ENCODE data around the gene TGM2. TPM values are rescaled to one million over a fixed set of nuclear protein-coding genes. Genes with fewer than 3 reads are reported as not detected.

TGM2 gene
- total RNA-seq, 3 donors from 2014 or later, result 0.52 to 0.71 (median 0.63) TPM

DNA sequence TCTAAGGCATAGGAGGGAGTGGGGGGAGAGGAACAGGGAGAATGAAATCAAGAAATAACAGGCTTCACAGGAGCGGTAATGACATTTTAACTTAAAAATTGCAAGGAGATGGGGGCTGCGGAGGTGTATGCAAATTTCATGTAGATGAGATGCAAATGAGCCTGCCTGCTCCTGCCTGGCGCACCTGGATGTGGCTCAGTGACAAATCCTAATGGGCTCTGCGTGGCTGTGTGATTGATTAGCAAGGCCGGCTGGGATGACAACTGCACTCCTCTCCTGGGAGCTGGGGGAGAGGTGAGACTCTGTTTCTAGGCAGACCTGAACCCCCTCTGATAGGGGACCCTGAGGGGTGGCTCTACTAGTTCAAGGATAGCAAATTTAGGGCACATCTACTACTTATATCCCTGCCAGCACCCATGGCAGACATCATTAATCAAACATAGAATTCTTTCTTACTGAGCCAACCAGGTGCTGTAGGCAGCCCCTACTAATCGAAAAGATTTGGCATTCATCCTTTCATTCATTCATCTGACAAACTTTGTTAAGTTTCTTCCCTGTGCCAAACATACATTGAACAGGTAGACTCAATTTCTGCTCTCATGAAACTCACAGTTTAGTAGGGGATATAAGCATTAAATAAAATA, 38.4 kb upstream of the TGM2 start:
- no peak overlapping the region for H3K4me3 Mint-ChIP-seq
- no peaks in the 10 kb centered on the region for H3K9me3 Mint-ChIP-seq
- no peak for ATAC-seq
- no peaks in the 10 kb centered on the region for H3K36me3 Mint-ChIP-seq (ENCODE audit: insufficient read depth)
- H3K4me1 Mint-ChIP-seq (ENCODE audit: low read depth), result no peaks in the 10 kb centered on the region
- peaks cover under 1% of the 10 kb centered on the region for H3K27me3 Mint-ChIP-seq (ENCODE audit: low read depth)
- DNase-seq, result no peak

DNA sequence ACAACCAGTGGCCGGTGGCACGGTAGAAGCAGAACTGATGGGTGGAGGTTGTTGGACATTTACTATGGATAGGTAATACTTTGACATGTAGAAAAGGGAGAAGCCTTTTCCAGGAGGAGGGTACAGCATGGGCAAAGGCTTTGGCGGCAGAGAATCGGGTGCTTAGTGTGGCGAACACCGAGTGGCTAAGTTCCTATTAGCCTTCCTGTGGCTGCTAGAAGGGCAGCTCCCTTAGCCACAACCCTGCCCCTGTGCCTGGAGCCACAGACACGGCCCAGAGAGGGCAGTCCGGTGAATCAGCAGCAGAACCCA, 37.9 kb upstream of the TGM2 start:
- DNase-seq (no peak), ATAC-seq (no peak)
- no peaks in the 10 kb centered on the region for H3K27me3 Mint-ChIP-seq (ENCODE audit: low read depth)
- H3K9me3 Mint-ChIP-seq, result no peaks in the 10 kb centered on the region
- H3K36me3 Mint-ChIP-seq (ENCODE audit: insufficient read depth), result no peaks in the 10 kb centered on the region
- no peak overlapping the region for H3K4me3 Mint-ChIP-seq
- H3K4me1 Mint-ChIP-seq (ENCODE audit: low read depth), result no peaks in the 10 kb centered on the region

- Mint-ChIP-seq H3K4me1 (ENCODE audit: low read depth) (no peaks in the 10 kb centered on the region), H3K27me3 (ENCODE audit: low read depth) (no peaks in the 10 kb centered on the region), H3K4me3 (no peak overlapping the region), H3K36me3 (ENCODE audit: insufficient read depth) (no peaks in the 10 kb centered on the region), H3K9me3 (no peaks in the 10 kb centered on the region)
- ATAC-seq (no peak), DNase-seq (no peak)
These were observed 37.3 kb upstream of the TGM2 start for GRCh38 chr20:38202153-38202981.

GRCh38 chr20:38201356-38201755, 36.3 kb upstream of the TGM2 start:
- Mint-ChIP-seq H3K9me3 (no peaks in the 10 kb centered on the region), H3K4me1 (ENCODE audit: low read depth) (no peaks in the 10 kb centered on the region), H3K4me3 (no peak overlapping the region), H3K36me3 (ENCODE audit: insufficient read depth) (no peaks in the 10 kb centered on the region), H3K27me3 (ENCODE audit: low read depth) (no peaks in the 10 kb centered on the region)
- ATAC-seq (no peak), DNase-seq (no peak)

- no peaks in the 10 kb centered on the region for H3K4me1 Mint-ChIP-seq (ENCODE audit: low read depth)
- no peak overlapping the region for H3K4me3 Mint-ChIP-seq
- DNase-seq (no peak), ATAC-seq (no peak)
- H3K27me3 Mint-ChIP-seq (ENCODE audit: low read depth), result peaks cover 2% of the 10 kb centered on the region
- H3K9me3 Mint-ChIP-seq, result no peaks in the 10 kb centered on the region
- no peaks in the 10 kb centered on the region for H3K36me3 Mint-ChIP-seq (ENCODE audit: insufficient read depth)
These were observed 35.6 kb upstream of the TGM2 start for GRCh38 chr20:38200646-38201045.

DNA sequence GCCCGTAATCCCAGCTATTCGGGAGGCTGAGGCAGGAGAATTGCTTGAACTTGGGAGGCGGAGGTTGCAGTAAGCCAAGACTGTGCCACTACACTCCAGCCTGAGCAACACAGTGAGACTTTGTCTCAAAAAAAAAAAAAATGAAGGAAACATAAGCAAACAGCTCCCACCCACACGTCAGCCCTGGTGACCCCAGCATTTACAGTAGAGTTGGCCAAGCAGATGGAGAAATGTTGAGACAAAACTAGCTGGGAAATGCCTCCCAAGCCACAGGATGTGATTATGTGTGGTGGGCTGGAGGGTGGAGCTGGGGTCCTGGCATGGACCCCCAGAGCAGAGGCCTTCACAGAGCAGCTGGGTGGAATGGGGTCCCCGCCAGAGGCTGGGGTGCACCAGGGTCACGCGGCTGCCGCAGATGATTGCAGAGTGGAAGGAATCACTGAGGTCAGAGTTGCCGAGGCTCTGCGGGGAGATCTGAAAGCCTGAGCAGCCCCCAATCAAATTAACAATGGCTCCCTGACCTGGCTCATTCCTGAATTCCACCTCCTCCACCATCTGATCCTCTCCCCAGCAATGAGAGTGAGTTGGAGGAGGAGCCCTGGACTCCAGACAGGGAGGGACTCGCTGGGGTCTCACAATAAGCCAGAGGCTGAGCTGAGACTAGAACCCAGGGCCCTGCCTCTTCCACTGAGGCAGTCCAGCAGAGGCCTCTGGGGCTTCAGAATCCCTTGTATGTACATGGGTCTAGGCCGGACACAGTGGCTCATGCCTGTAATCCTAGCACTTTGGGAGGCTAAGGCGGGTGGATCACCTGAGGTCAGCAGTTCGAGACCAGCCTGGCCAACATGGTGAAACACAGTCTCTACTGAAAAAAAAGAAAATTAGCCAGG, 34.7 kb upstream of the TGM2 start:
- ATAC-seq (no peak), DNase-seq (no peak)
- no peak overlapping the region for H3K4me3 Mint-ChIP-seq
- H3K27me3 Mint-ChIP-seq (ENCODE audit: low read depth), result peaks cover 2% of the 10 kb centered on the region
- H3K9me3 Mint-ChIP-seq, result no peaks in the 10 kb centered on the region
- no peaks in the 10 kb centered on the region for H3K36me3 Mint-ChIP-seq (ENCODE audit: insufficient read depth)
- H3K4me1 Mint-ChIP-seq (ENCODE audit: low read depth), result no peaks in the 10 kb centered on the region

GRCh38 chr20:38198238-38198861, 33.3 kb upstream of the TGM2 start:
- H3K4me3 Mint-ChIP-seq, result no peak overlapping the region
- peaks cover 5% of the 10 kb centered on the region for H3K27me3 Mint-ChIP-seq (ENCODE audit: low read depth)
- H3K9me3 Mint-ChIP-seq, result peaks cover 6% of the 10 kb centered on the region
- DNase-seq, result no peak
- H3K36me3 Mint-ChIP-seq (ENCODE audit: insufficient read depth), result no peaks in the 10 kb centered on the region
- H3K4me1 Mint-ChIP-seq (ENCODE audit: low read depth), result no peaks in the 10 kb centered on the region
- no peak for ATAC-seq

- ATAC-seq (no peak), DNase-seq (no peak)
- peaks cover 6% of the 10 kb centered on the region for H3K9me3 Mint-ChIP-seq
- H3K27me3 Mint-ChIP-seq (ENCODE audit: low read depth), result peaks cover 5% of the 10 kb centered on the region
- H3K4me1 Mint-ChIP-seq (ENCODE audit: low read depth), result no peaks in the 10 kb centered on the region
- no peak overlapping the region for H3K4me3 Mint-ChIP-seq
- no peaks in the 10 kb centered on the region for H3K36me3 Mint-ChIP-seq (ENCODE audit: insufficient read depth)
These were observed 32.5 kb upstream of the TGM2 start for GRCh38 chr20:38197619-38198018.

- no peak for DNase-seq
- H3K9me3 Mint-ChIP-seq, result peaks cover 6% of the 10 kb centered on the region
- ATAC-seq, result no peak
- H3K36me3 Mint-ChIP-seq (ENCODE audit: insufficient read depth), result no peaks in the 10 kb centered on the region
- no peak overlapping the region for H3K4me3 Mint-ChIP-seq
- H3K4me1 Mint-ChIP-seq (ENCODE audit: low read depth), result no peaks in the 10 kb centered on the region
- peaks cover 5% of the 10 kb centered on the region for H3K27me3 Mint-ChIP-seq (ENCODE audit: low read depth)
These were observed 32.1 kb upstream of the TGM2 start for GRCh38 chr20:38197217-38197616.

DNA sequence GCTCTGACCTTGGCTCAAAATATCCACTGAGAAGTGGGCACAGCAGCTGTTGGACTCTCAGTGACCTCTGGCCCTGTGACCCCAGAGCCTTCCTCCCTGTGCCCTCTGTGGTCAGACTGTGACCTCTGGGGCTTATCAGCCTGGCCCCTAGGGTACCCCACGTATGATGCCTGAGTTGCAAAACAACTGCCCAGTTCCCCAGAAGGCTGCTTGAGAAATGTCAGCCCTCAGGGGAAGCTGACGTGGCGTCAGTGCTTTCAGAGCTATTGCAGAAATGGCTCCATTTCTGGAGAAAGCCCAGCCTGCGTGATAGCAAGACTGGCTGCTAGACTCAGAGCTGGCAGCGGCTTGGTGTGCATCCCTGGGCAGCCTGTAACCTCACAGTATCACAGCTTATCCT, 31.5 kb upstream of the TGM2 start:
- DNase-seq (no peak), ATAC-seq (no peak)

DNA sequence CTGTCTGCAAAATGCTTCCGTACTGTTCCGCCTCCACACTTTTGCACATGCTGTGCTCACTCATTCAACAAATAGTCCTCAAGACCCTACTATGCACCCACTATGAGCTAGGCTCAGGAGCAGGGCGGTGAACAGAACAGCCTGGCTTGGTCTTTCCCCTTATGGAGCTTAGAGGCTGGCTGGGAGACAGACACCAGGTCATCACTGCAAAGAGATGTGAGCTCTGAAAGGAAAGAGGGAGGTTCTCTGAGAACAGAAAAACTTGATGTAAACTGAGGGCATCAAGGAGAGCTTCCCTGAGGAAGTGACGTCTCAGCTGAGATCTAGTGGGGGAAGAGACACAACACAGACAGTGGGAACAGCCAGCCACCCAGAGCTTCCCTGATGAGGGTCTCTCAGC, 31.0 kb upstream of the TGM2 start:
- ATAC-seq (no peak), DNase-seq (no peak)
- no peak overlapping the region for H3K4me3 Mint-ChIP-seq
- no peaks in the 10 kb centered on the region for H3K36me3 Mint-ChIP-seq (ENCODE audit: insufficient read depth)
- H3K4me1 Mint-ChIP-seq (ENCODE audit: low read depth), result no peaks in the 10 kb centered on the region
- peaks cover 10% of the 10 kb centered on the region for H3K27me3 Mint-ChIP-seq (ENCODE audit: low read depth)
- peaks cover 6% of the 10 kb centered on the region for H3K9me3 Mint-ChIP-seq

More for the DNA sequence above, 31.5 kb upstream of the TGM2 start:
- Mint-ChIP-seq H3K9me3 (peaks cover 6% of the 10 kb centered on the region), H3K4me1 (ENCODE audit: low read depth) (no peaks in the 10 kb centered on the region), H3K4me3 (no peak overlapping the region), H3K27me3 (ENCODE audit: low read depth) (peaks cover 6% of the 10 kb centered on the region), H3K36me3 (ENCODE audit: insufficient read depth) (no peaks in the 10 kb centered on the region)

GRCh38 chr20:38195521-38195920, 30.5 kb upstream of the TGM2 start:
- Mint-ChIP-seq H3K9me3 (peaks cover 6% of the 10 kb centered on the region), H3K27me3 (ENCODE audit: low read depth) (peaks cover 10% of the 10 kb centered on the region), H3K4me3 (no peak overlapping the region), H3K4me1 (ENCODE audit: low read depth) (no peaks in the 10 kb centered on the region), H3K36me3 (ENCODE audit: insufficient read depth) (no peaks in the 10 kb centered on the region)
- ATAC-seq (no peak), DNase-seq (no peak)

GRCh38 chr20:38194971-38195504, 30.0 kb upstream of the TGM2 start:
- H3K4me3 Mint-ChIP-seq, result no peak overlapping the region
- H3K9me3 Mint-ChIP-seq, result peaks cover 6% of the 10 kb centered on the region
- H3K4me1 Mint-ChIP-seq (ENCODE audit: low read depth), result no peaks in the 10 kb centered on the region
- ATAC-seq (no peak), DNase-seq (no peak)
- H3K27me3 Mint-ChIP-seq (ENCODE audit: low read depth), result peaks cover 10% of the 10 kb centered on the region
- no peaks in the 10 kb centered on the region for H3K36me3 Mint-ChIP-seq (ENCODE audit: insufficient read depth)

GRCh38 chr20:38193586-38194105, 28.6 kb upstream of the TGM2 start:
- H3K4me3 Mint-ChIP-seq, result no peak overlapping the region
- peaks cover 10% of the 10 kb centered on the region for H3K27me3 Mint-ChIP-seq (ENCODE audit: low read depth)
- no peak for ATAC-seq
- DNase-seq, result no peak
- H3K4me1 Mint-ChIP-seq (ENCODE audit: low read depth), result no peaks in the 10 kb centered on the region
- peaks cover 6% of the 10 kb centered on the region for H3K9me3 Mint-ChIP-seq
- H3K36me3 Mint-ChIP-seq (ENCODE audit: insufficient read depth), result no peaks in the 10 kb centered on the region
